HepG2 (cell line): ENCODE measurements around the gene C11orf65. TPM values are rescaled to one million over a fixed set of nuclear protein-coding genes. Genes with fewer than 3 reads are reported as not detected.

Experiments used
- ATAC-seq: fragments of 200-7000 bp; cut with Tn5 transposase; 3 replicates; pipeline ENCODE4 v1.9.1; 2020; ENCODE audit warnings: mild to moderate bottlenecking, moderate library complexity
- BruUV-seq: library from RNA; stranded (reverse); fragments of 400-500 nt; replicated peaks from 2 replicates; lab custom pipeline; 2021; lab: Mats Ljungman, UMichigan
- CTCF ChIA-PET: fragments of 300-600 bp; formaldehyde crosslinking; extraction: SDS; loops from one replicate; lab custom pipeline; 2021; ENCODE audit warnings: low total read pairs, inconsistent platforms, low intra/inter-chr PET ratio; lab: Yijun Ruan, JAX
- POLR2A ChIA-PET: fragments of 350-600 bp; sonication (Branson Sonifier 250); formaldehyde crosslinking; loops from one replicate; lab custom pipeline; 2020; ENCODE audit warnings: antibody characterized with exemption, inconsistent platforms; lab: Yijun Ruan, JAX
- DNase-seq: peaks from one replicate; pipeline ENCODE4 v3.0.0-alpha.2; 2015; ENCODE audit warnings: low spot score
- FAIRE-seq: peaks from 3 replicates; lab custom pipeline; 2011; peaks lifted over from hg19 to GRCh38; lab: Jason Lieb, UNC
- H2AFZ ChIP-seq: one replicate; pipeline ENCODE4 v1.6.1; 2011; ENCODE audit warnings: low read length, inconsistent platforms
- H3K27ac ChIP-seq: fragments of 300-600 bp; 3 replicates; pipeline ENCODE4 v1.8.0; 2011; ENCODE audit warnings: mixed run types, mild to moderate bottlenecking, mixed read lengths, low read length, inconsistent platforms; ENCODE audit not compliant: insufficient read depth; ENCODE audit errors: extremely low read length
- H3K27me3 ChIP-seq, 2 experiments: fragments of 200-600 bp in 1 of 2; 2 replicates in 1 of 2; 3 replicates in 1 of 2; pipeline versions ENCODE4 v1.6.0 to v1.8.0; 2011; ENCODE audit warnings: low read length in 2 of 2, mild to moderate bottlenecking in 2 of 2, moderate library complexity in 2 of 2, inconsistent platforms in 1 of 2; ENCODE audit not compliant: insufficient read depth in 2 of 2, control insufficient read depth in 1 of 2
- H3K36me3 ChIP-seq, 2 experiments: fragments of 200-600 bp in 1 of 2; replicated peaks in 1 of 2; 2 replicates in 1 of 2; 3 replicates in 1 of 2; pipeline versions ENCODE4 v1.5.1 to v1.8.0; 2011; ENCODE audit warnings: low read length in 2 of 2, inconsistent platforms in 1 of 2; ENCODE audit not compliant: insufficient read depth in 2 of 2, control insufficient read depth in 1 of 2
- H3K4me1 ChIP-seq: 2 replicates; pipeline ENCODE4 v1.5.1; 2012; ENCODE audit warnings: low read length, inconsistent platforms; ENCODE audit not compliant: insufficient read depth
- H3K4me2 ChIP-seq: 2 replicates; pipeline ENCODE4 v1.6.0; 2011; ENCODE audit warnings: low read depth, low read length, inconsistent platforms
- H3K4me3 ChIP-seq, 3 experiments: fragments of 200-600 bp in 1 of 3; sonication (generic), shearing (Covaris generic) in 1 of 3; replicated peaks in 1 of 3; 2 replicates each; pipeline ENCODE4 v1.5.1; 2011 to 2016; ENCODE audit warnings: low read length in 3 of 3, inconsistent platforms in 2 of 3, low read depth in 2 of 3, mild to moderate bottlenecking in 2 of 3, control low read depth in 1 of 3, mixed read lengths in 1 of 3; ENCODE audit not compliant: insufficient read depth in 1 of 3
- H3K79me2 ChIP-seq: one replicate; pipeline ENCODE4 v1.6.1; 2011; ENCODE audit warnings: low read length, inconsistent platforms; ENCODE audit not compliant: insufficient read depth
- H3K9ac ChIP-seq: 2 replicates; pipeline ENCODE4 v1.6.0; 2011; ENCODE audit warnings: mild to moderate bottlenecking, low read depth, low read length, inconsistent platforms; ENCODE audit not compliant: insufficient read depth
- H3K9me3 ChIP-seq: 2 replicates; pipeline ENCODE4 v1.5.1; 2012; ENCODE audit warnings: mild to moderate bottlenecking, low read length
- H4K20me1 ChIP-seq: 2 replicates; pipeline ENCODE4 v1.6.0; 2011; ENCODE audit warnings: inconsistent platforms, mild to moderate bottlenecking, low read length, moderate library complexity; ENCODE audit not compliant: insufficient read depth
- FOXK2 ChIP-seq: fragments of 450-650 bp; IDR thresholded peaks from 2 replicates; pipeline ENCODE4 v1.6.1; 2016
- KAT2B ChIP-seq: fragments of 150-350 bp; IDR thresholded peaks from 2 replicates; pipeline ENCODE4 v1.6.1; 2014; ENCODE audit warnings: low read depth, low read length, borderline replicate concordance
- MATR3 ChIP-seq: sonication (generic); formaldehyde crosslinking; IDR thresholded peaks from 2 replicates; pipeline ENCODE4 v1.4.0; 2020; ENCODE audit warnings: missing genetic modification reagents
- MBD4 ChIP-seq: IDR thresholded peaks from 2 replicates; pipeline ENCODE4 v1.6.1; 2012; ENCODE audit warnings: low read length, inconsistent platforms, borderline replicate concordance
- MED1 ChIP-seq: sonication (generic); formaldehyde crosslinking; IDR thresholded peaks from 2 replicates; pipeline ENCODE4 v1.4.0; 2020; ENCODE audit warnings: missing genetic modification reagents
- MYC ChIP-seq: sonication (generic); formaldehyde crosslinking; IDR thresholded peaks from 2 replicates; pipeline ENCODE4 v1.9.0; 2021; ENCODE audit warnings: missing genetic modification reagents, borderline replicate concordance
- PLRG1 ChIP-seq: fragments of 450-650 bp; conservative IDR thresholded peaks from 2 replicates; pipeline ENCODE4 v1.6.1; 2016
- TIGD3 ChIP-seq: sonication (generic); formaldehyde crosslinking; IDR thresholded peaks from 2 replicates; pipeline ENCODE4 v1.5.1; 2020; ENCODE audit warnings: mild to moderate bottlenecking, missing genetic modification reagents, borderline replicate concordance
- ZBTB7A ChIP-seq: sonication (generic); formaldehyde crosslinking; IDR thresholded peaks from 2 replicates; pipeline ENCODE4 v1.8.0; 2022; ENCODE audit warnings: mild to moderate bottlenecking, missing genetic modification reagents
- ZBTB8A ChIP-seq: sonication (generic); formaldehyde crosslinking; IDR thresholded peaks from 2 replicates; pipeline ENCODE4 v1.4.0; 2020; ENCODE audit warnings: mild to moderate bottlenecking, low read depth, missing genetic modification reagents, borderline replicate concordance
- ZFP37 ChIP-seq: sonication (generic); formaldehyde crosslinking; IDR thresholded peaks from 2 replicates; pipeline ENCODE4 v1.4.0; 2020; ENCODE audit warnings: missing genetic modification reagents, borderline replicate concordance
- ZSCAN20 ChIP-seq: sonication (generic); formaldehyde crosslinking; IDR thresholded peaks from 2 replicates; pipeline ENCODE4 v1.4.0; 2020; ENCODE audit warnings: missing genetic modification reagents, mild to moderate bottlenecking, borderline replicate concordance
- WGBS: methylation state at CpG from one replicate; pipeline ENCODE4 v1.1.6; 2017; ENCODE audit warnings: low lambda C conversion rate; 5-methylcytosine and 5-hydroxymethylcytosine counted together
- in situ Hi-C: cut with HindIII; loops from 2 replicates; pipeline ENCODE4 v1.10.0; 2017; ENCODE audit warnings: low pct_unique_long_range_greater_than_20kb; ENCODE audit not compliant: extremely low pct_ligation_motif_present
- intact Hi-C: fragments of 100-400 bp; cut with micrococcal nuclease; formaldehyde crosslinking; loops from one replicate; pipeline ENCODE4 v1.10.0; 2022; ENCODE audit not compliant: unreplicated experiment
- polyA plus RNA-seq, 8 experiments: library from polyadenylated mRNA; depleted of rRNA in 3 of 8; stranded (reverse) in 7 of 8; unstranded in 1 of 8; fragments of >200 nt; fragmentation: Illumina TruSeq in 4 of 8; extraction: Trizol in 4 of 8; gene quantifications; 2 replicates each; pipeline versions ENCODE4 v1.2.1 to v1.2.3, GENCODE V29; 2011 to 2016; ENCODE audit warnings: low read depth in 4 of 8, missing spikeins in 1 of 8, mixed read lengths in 1 of 8; ENCODE audit not compliant: insufficient read depth in 1 of 8
- total RNA-seq, 5 experiments: library from RNA; depleted of rRNA; stranded (reverse); fragments of >200 nt; fragmentation: Illumina TruSeq; extraction: Trizol; gene quantifications; 2 replicates each; pipeline ENCODE4 v1.2.3, GENCODE V29; 2016; ENCODE audit warnings: low read depth in 1 of 5

C11orf65 gene
- total and polyA plus RNA-seq, 2 of the 13 experiments (the other 11 are each of a cell fraction or from before 2014, with no cell fraction given), result 0.38 to 0.42 TPM

GRCh38 chr11:108508653-108509593, 41.6 kb upstream of the C11orf65 start:
- TF ChIP-seq ZFP37 (CRISPR knock-in tag) (no peak), TIGD3 (CRISPR knock-in tag) (no peak), MED1 (CRISPR knock-in tag) (no peak), MYC (no peak), FOXK2 (no peak), MBD4 (no peak), ZSCAN20 (CRISPR knock-in tag) (no peak), MATR3 (no peak), KAT2B (no peak), PLRG1 (no peak), ZBTB7A (CRISPR knock-in tag) (no peak), ZBTB8A (CRISPR knock-in tag) (no peak)
- ATAC-seq (no peak), FAIRE-seq (no peak), DNase-seq (no peak)
- WGBS, result 47% methylated on average over 2 of the region's 3 CpGs
- Histone ChIP-seq H3K79me2 (no peaks in the 10 kb centered on the region), H4K20me1 (no peaks in the 10 kb centered on the region), H2AFZ (no peak overlapping the region), H3K9ac (no peak overlapping the region), H3K4me1 (no peaks in the 10 kb centered on the region), H3K27me3 (no peaks in the 10 kb centered on the region), H3K4me2 (no peak overlapping the region), H3K4me3 (no peak overlapping the region), H3K27ac (no peak overlapping the region), H3K36me3 (no peaks in the 10 kb centered on the region), H3K9me3 (no peaks in the 10 kb centered on the region)
- CTCF ChIA-PET, result no interaction called here
- BruUV-seq, result no TSS peak
- in situ Hi-C loops, result no loop called here
- POLR2A ChIA-PET, result no interaction called here
- intact Hi-C loops, result no loop called here
